Caco-2 (cell line): Measurements from ENCODE around the gene TOM1L1. TPM values are rescaled to one million over a fixed set of nuclear protein-coding genes. Genes with fewer than 3 reads are reported as not detected.

ENCODE experiments used
- BruUV-seq: library from RNA; stranded (reverse); fragments of 400-500 nt; replicated peaks from 2 replicates; lab custom pipeline; 2021; lab: Mats Ljungman, UMichigan
- CTCF ChIA-PET: fragments of 300-600 bp; sonication (Branson Sonifier 250); formaldehyde crosslinking; loops from one replicate; lab custom pipeline; 2022; ENCODE audit warnings: antibody characterized with exemption; lab: Charles Lee
- POLR2A ChIA-PET: fragments of 300-600 bp; sonication (Branson Sonifier 250); formaldehyde crosslinking; loops from one replicate; lab custom pipeline; 2022; ENCODE audit warnings: antibody characterized with exemption; lab: Charles Lee
- DNase-seq, 2 experiments: peaks; one replicate each; pipeline versions ENCODE4 v3.0.0 to v3.0.0-alpha.2; 2020 to 2022
- H3K27me3 ChIP-seq: replicated peaks from 2 replicates; pipeline ENCODE4 v1.6.0; 2011; ENCODE audit warnings: low read length; ENCODE audit not compliant: control insufficient read depth, insufficient read depth
- H3K36me3 ChIP-seq: 2 replicates; pipeline ENCODE4 v1.5.1; 2011; ENCODE audit warnings: low read length; ENCODE audit not compliant: control insufficient read depth, insufficient read depth
- H3K4me1 ChIP-seq: fragments of 250-450 bp; sonication (Bioruptor Pico); 2 replicates; pipeline ENCODE4 v1.5.1; 2020; ENCODE audit warnings: mild to moderate bottlenecking
- H3K4me3 ChIP-seq: 2 replicates; pipeline ENCODE4 v1.5.1; 2011; ENCODE audit warnings: low read depth, mild to moderate bottlenecking, control low read depth, low read length
- H3K9me3 ChIP-seq: fragments of 250-450 bp; sonication (Bioruptor Pico); 2 replicates; pipeline ENCODE4 v1.5.1; 2020; ENCODE audit warnings: mild to moderate bottlenecking, moderate library complexity
- H3K27ac Mint-ChIP-seq: one replicate; pipeline ENCODE4 v1.8.0; 2022; ENCODE audit warnings: mixed read lengths; ENCODE audit not compliant: unreplicated experiment
- H3K27me3 Mint-ChIP-seq: one replicate; pipeline ENCODE4 v1.8.0; 2022; ENCODE audit warnings: mixed read lengths; ENCODE audit not compliant: insufficient read depth, unreplicated experiment
- H3K36me3 Mint-ChIP-seq: one replicate; pipeline ENCODE4 v1.8.0; 2022; ENCODE audit warnings: mild to moderate bottlenecking, mixed read lengths; ENCODE audit not compliant: insufficient read depth, unreplicated experiment
- H3K4me1 Mint-ChIP-seq: one replicate; pipeline ENCODE4 v1.8.0; 2022; ENCODE audit warnings: low read depth, mixed read lengths; ENCODE audit not compliant: unreplicated experiment
- H3K4me3 Mint-ChIP-seq: one replicate; pipeline ENCODE4 v1.8.0; 2022; ENCODE audit warnings: mild to moderate bottlenecking, moderate library complexity, mixed read lengths; ENCODE audit not compliant: unreplicated experiment
- H3K9me3 Mint-ChIP-seq: one replicate; pipeline ENCODE4 v1.8.0; 2022; ENCODE audit warnings: mixed read lengths; ENCODE audit not compliant: unreplicated experiment
- CTCF ChIP-seq, 2 experiments: fragments of 200-600 bp in 1 of 2; IDR thresholded peaks; 1 replicate in 1 of 2; 2 replicates in 1 of 2; pipeline versions ENCODE4 v1.5.1 to v1.8.0; 2011 to 2022; ENCODE audit warnings: antibody characterized with exemption in 1 of 2, control low read depth in 1 of 2, inconsistent platforms in 1 of 2, low read depth in 1 of 2, low read length in 1 of 2, mild to moderate bottlenecking in 1 of 2, moderate library complexity in 1 of 2; ENCODE audit not compliant: insufficient read depth in 1 of 2, severe bottlenecking in 1 of 2, unreplicated experiment in 1 of 2
- intact Hi-C: fragments of 100-400 bp; cut with micrococcal nuclease; formaldehyde crosslinking; loops from one replicate; pipeline ENCODE4 v1.10.0; 2022; ENCODE audit not compliant: unreplicated experiment
- total RNA-seq: library from RNA; stranded (reverse); gene quantifications from 2 replicates; pipeline ENCODE4 v1.2.3, GENCODE V29; 2022

The TOM1L1 gene
- total RNA-seq, 1 experiment from 2014 or later: 48.7 TPM

GRCh38 chr17:54860617-54861470 is 39.8 kb upstream of the TOM1L1 start:
- no peak for TF ChIP-seq CTCF (IDR thresholded peaks at IDR 0.05; ENCODE audit: insufficient read depth in 1 of 2, low read depth in 1 of 2, low read length in 1 of 2, severe bottlenecking in 1 of 2, unreplicated experiment in 1 of 2)
- ChIA-PET CTCF (interaction anchor here (0.6 kb wide), 1 partner anchor 581 kb away, joined by 3 read pairs; no protein-coding TSS in a partner anchor), POLR2A (no interaction called here)
- BruUV-seq: no TSS peak
- Histone ChIP-seq H3K4me3 (no peak overlapping the region), H3K36me3 (no peaks in the 10 kb centered on the region), H3K27me3 (no peaks in the 10 kb centered on the region), H3K9me3 (no peaks in the 10 kb centered on the region), H3K4me1 (0 out of 2 replicates have a peak, but pooled peaks cover 6% of the 10 kb centered on the region)
- H3K4me3 Mint-ChIP-seq: no peak overlapping the region
- no peak for DNase-seq
- intact Hi-C loops: no loop called here
- H3K27me3 Mint-ChIP-seq: peaks cover 3% of the 10 kb centered on the region
- no peaks in the 10 kb centered on the region for H3K36me3 Mint-ChIP-seq
- H3K4me1 Mint-ChIP-seq: peaks cover 7% of the 10 kb centered on the region
- no peaks in the 10 kb centered on the region for H3K9me3 Mint-ChIP-seq
- H3K27ac Mint-ChIP-seq: no peak overlapping the region

GRCh38 chr17:54861471-54861983 is 39.1 kb upstream of the TOM1L1 start:
- no peak for DNase-seq
- TF ChIP-seq CTCF (IDR thresholded peaks at IDR 0.05; ENCODE audit: insufficient read depth in 1 of 2, low read depth in 1 of 2, low read length in 1 of 2, severe bottlenecking in 1 of 2, unreplicated experiment in 1 of 2): no peak
- Mint-ChIP-seq H3K4me1 (peaks cover 7% of the 10 kb centered on the region), H3K4me3 (no peak overlapping the region), H3K9me3 (no peaks in the 10 kb centered on the region), H3K27me3 (peaks cover 3% of the 10 kb centered on the region), H3K27ac (no peak overlapping the region), H3K36me3 (no peaks in the 10 kb centered on the region)
- Histone ChIP-seq H3K9me3 (no peaks in the 10 kb centered on the region), H3K36me3 (no peaks in the 10 kb centered on the region), H3K4me3 (no peak overlapping the region), H3K4me1 (0 out of 2 replicates have a peak, but pooled peaks cover 6% of the 10 kb centered on the region), H3K27me3 (no peaks in the 10 kb centered on the region)
- POLR2A ChIA-PET: no interaction called here
- CTCF ChIA-PET: interaction anchor here (0.6 kb wide), 1 partner anchor 582 kb away, joined by 3 read pairs; no protein-coding TSS in a partner anchor
- intact Hi-C loops: no loop called here
- BruUV-seq: no TSS peak

- H3K4me3 ChIP-seq: no peak overlapping the region
- Mint-ChIP-seq H3K4me1 (peaks cover 7% of the 10 kb centered on the region), H3K36me3 (no peaks in the 10 kb centered on the region), H3K27ac (no peak overlapping the region), H3K9me3 (no peaks in the 10 kb centered on the region), H3K27me3 (peaks cover 3% of the 10 kb centered on the region), H3K4me3 (no peak overlapping the region)
- no peaks in the 10 kb centered on the region for H3K36me3 ChIP-seq
- H3K9me3 ChIP-seq: no peaks in the 10 kb centered on the region
- POLR2A ChIA-PET: no interaction called here
- 0 out of 2 replicates have a peak, but pooled peaks cover 6% of the 10 kb centered on the region for H3K4me1 ChIP-seq
- TF ChIP-seq CTCF (IDR thresholded peaks at IDR 0.05; ENCODE audit: insufficient read depth in 1 of 2, low read depth in 1 of 2, low read length in 1 of 2, severe bottlenecking in 1 of 2, unreplicated experiment in 1 of 2): no peak
- no peak for DNase-seq
- BruUV-seq: no TSS peak
- H3K27me3 ChIP-seq: no peaks in the 10 kb centered on the region
- CTCF ChIA-PET: no interaction called here
- intact Hi-C loops: no loop called here
Observed at GRCh38 chr17:54863176-54863575, 37.5 kb upstream of the TOM1L1 start.
